ENCODE measurements around the gene NR4A3.
"Not testable (repeated sequence)": the region's sequence is repeated elsewhere in the genome, so short reads cannot be mapped to it uniquely, and the experiment has no call there.

- not testable (repeated sequence) for TF ChIP-seq CTCF, POLR2A (IDR thresholded peaks at IDR 0.05)
Measured at GRCh38 chr9:99857576-99857975, 35.9 kb downstream of the NR4A3 start.
